H1 (cell line): ENCODE data around the gene ABCA1. TPM values are rescaled to one million over a fixed set of nuclear protein-coding genes. Genes with fewer than 3 reads are reported as not detected.

Experiments used
- CTCF ChIA-PET: fragments of 300-600 bp; sonication (Branson Sonifier 250); formaldehyde crosslinking; loops from one replicate; lab custom pipeline; 2021; ENCODE audit not compliant: partially characterized antibody; lab: Charles Lee
- POLR2A ChIA-PET: fragments of 300-600 bp; sonication (Branson Sonifier 250); formaldehyde crosslinking; loops from one replicate; lab custom pipeline; 2021; ENCODE audit warnings: inconsistent platforms; ENCODE audit not compliant: partially characterized antibody; lab: Charles Lee
- DNase-seq, 2 experiments: peaks; one replicate each; pipeline versions ENCODE4 v3.0.0 to v3.0.0-alpha.2; 2010 to 2022; ENCODE audit warnings: low spot score in 2 of 2, low read depth in 1 of 2, mixed read lengths in 1 of 2
- FAIRE-seq: peaks from 2 replicates; lab custom pipeline; 2011; peaks lifted over from hg19 to GRCh38; lab: Jason Lieb, UNC
- H2AFZ ChIP-seq: 2 replicates; pipeline ENCODE4 v1.8.1; 2012; ENCODE audit warnings: low read length, inconsistent platforms
- H2AK5ac ChIP-seq: 2 replicates; pipeline ENCODE4 v1.6.1; 2013; ENCODE audit warnings: low read depth, low read length
- H2BK120ac ChIP-seq: replicated peaks from 2 replicates; pipeline ENCODE3; 2013; ENCODE audit warnings: low read depth, low read length, inconsistent platforms
- H2BK12ac ChIP-seq: 2 replicates; pipeline ENCODE4 v1.6.1; 2013; ENCODE audit warnings: low read depth, low read length
- H2BK15ac ChIP-seq: 2 replicates; pipeline ENCODE4 v1.6.1; 2013; ENCODE audit warnings: low read length
- H2BK20ac ChIP-seq: 2 replicates; pipeline ENCODE4 v1.6.1; 2013; ENCODE audit warnings: low read length
- H2BK5ac ChIP-seq: 2 replicates; pipeline ENCODE4 v1.6.1; 2013; ENCODE audit warnings: low read depth, low read length
- H3K14ac ChIP-seq: 2 replicates; pipeline ENCODE4 v1.6.1; 2013; ENCODE audit warnings: inconsistent platforms; ENCODE audit not compliant: insufficient read length
- H3K18ac ChIP-seq: 2 replicates; pipeline ENCODE4 v1.6.1; 2013; ENCODE audit warnings: low read length; ENCODE audit errors: extremely low read depth
- H3K23ac ChIP-seq: 2 replicates; pipeline ENCODE4 v1.6.1; 2013; ENCODE audit warnings: inconsistent platforms; ENCODE audit not compliant: insufficient read length
- H3K23me2 ChIP-seq: 2 replicates; pipeline ENCODE4 v1.6.1; 2013; ENCODE audit warnings: low read depth, low read length
- H3K27ac ChIP-seq: 2 replicates; pipeline ENCODE4 v1.6.1; 2011; ENCODE audit warnings: low read depth, low read length, inconsistent platforms
- H3K27me3 ChIP-seq, 4 experiments: replicated peaks in 1 of 4; 1 replicate in 1 of 4; 2 replicates in 3 of 4; pipeline versions ENCODE4 v1.6.1 to v1.8.1; 2011 to 2013; ENCODE audit warnings: low read length in 3 of 4, mild to moderate bottlenecking in 3 of 4, inconsistent platforms in 2 of 4, mixed read lengths in 2 of 4, moderate library complexity in 1 of 4; ENCODE audit not compliant: control insufficient read depth in 3 of 4, insufficient read depth in 3 of 4; ENCODE audit errors: extremely low read depth in 1 of 4
- H3K36me3 ChIP-seq, 4 experiments: 2 replicates each; pipeline versions ENCODE4 v1.6.1 to v1.8.1; 2011 to 2013; ENCODE audit warnings: mild to moderate bottlenecking in 4 of 4, low read length in 3 of 4, moderate library complexity in 2 of 4, control low read depth in 1 of 4, inconsistent platforms in 1 of 4; ENCODE audit not compliant: insufficient read depth in 4 of 4, control insufficient read depth in 2 of 4
- H3K4ac ChIP-seq: replicated peaks from 2 replicates; pipeline ENCODE3; 2013; ENCODE audit warnings: low read length, low read depth, mixed read lengths, inconsistent platforms; ENCODE audit not compliant: insufficient read length
- H3K4me1 ChIP-seq, 4 experiments: replicated peaks in 1 of 4; 1 replicate in 1 of 4; 2 replicates in 3 of 4; pipeline versions ENCODE4 v1.6.1 to v1.8.1; 2011 to 2013; ENCODE audit warnings: low read length in 3 of 4, inconsistent platforms in 2 of 4, mixed read lengths in 1 of 4; ENCODE audit not compliant: insufficient read depth in 4 of 4, control insufficient read depth in 3 of 4
- H3K4me2 ChIP-seq, 2 experiments: 2 replicates each; pipeline versions ENCODE4 v1.6.1 to v1.8.1; 2011 to 2013; ENCODE audit warnings: low read depth in 2 of 2, low read length in 2 of 2, control low read depth in 1 of 2, inconsistent platforms in 1 of 2, mild to moderate bottlenecking in 1 of 2; ENCODE audit not compliant: insufficient read depth in 1 of 2
- H3K4me3 ChIP-seq, 4 experiments: fragments of 200-600, 300-600 bp in 1 of 4; sonication (generic), shearing (Covaris generic), sonication (Bioruptor Twin) in 1 of 4; 2 replicates each; pipeline versions ENCODE4 v1.5.1 to v1.8.1; 2011 to 2016; ENCODE audit warnings: low read length in 4 of 4, low read depth in 3 of 4, control low read depth in 2 of 4, inconsistent platforms in 2 of 4, mild to moderate bottlenecking in 2 of 4, mixed read lengths in 1 of 4, moderate library complexity in 1 of 4; ENCODE audit not compliant: insufficient read depth in 2 of 4; ENCODE audit errors: extremely low read depth in 1 of 4
- H3K56ac ChIP-seq: replicated peaks from 2 replicates; pipeline ENCODE3; 2013; ENCODE audit warnings: low read depth, mild to moderate bottlenecking, mixed read lengths, low read length, inconsistent platforms; ENCODE audit not compliant: insufficient read length
- H3K79me1 ChIP-seq: 2 replicates; pipeline ENCODE4 v1.6.1; 2013; ENCODE audit warnings: low read depth, low read length, control low read depth
- H3K79me2 ChIP-seq, 2 experiments: 2 replicates each; pipeline versions ENCODE4 v1.6.1 to v1.8.1; 2012 to 2013; ENCODE audit warnings: low read length in 2 of 2, mild to moderate bottlenecking in 2 of 2, inconsistent platforms in 1 of 2; ENCODE audit not compliant: insufficient read depth in 2 of 2, control insufficient read depth in 1 of 2
- H3K9ac ChIP-seq, 4 experiments: replicated peaks in 1 of 4; 1 replicate in 1 of 4; 2 replicates in 3 of 4; pipeline versions ENCODE4 v1.6.1 to v1.8.1; 2011 to 2013; ENCODE audit warnings: low read depth in 3 of 4, low read length in 3 of 4, control low read depth in 2 of 4, mild to moderate bottlenecking in 2 of 4, moderate library complexity in 2 of 4, inconsistent platforms in 1 of 4; ENCODE audit errors: extremely low read depth in 1 of 4
- H3K9me3 ChIP-seq, 2 experiments: 2 replicates each; pipeline versions ENCODE4 v1.6.1 to v1.8.1; 2012 to 2013; ENCODE audit warnings: mild to moderate bottlenecking in 2 of 2, moderate library complexity in 2 of 2, control low read depth in 1 of 2, inconsistent platforms in 1 of 2, low read depth in 1 of 2, low read length in 1 of 2, mixed read lengths in 1 of 2; ENCODE audit not compliant: insufficient read depth in 2 of 2
- H4K20me1 ChIP-seq, 2 experiments: replicated peaks in 1 of 2; 2 replicates each; pipeline versions ENCODE3 to v1.8.1; 2011 to 2013; ENCODE audit warnings: inconsistent platforms in 2 of 2, low read length in 2 of 2, mild to moderate bottlenecking in 1 of 2; ENCODE audit not compliant: insufficient read depth in 2 of 2, control insufficient read depth in 1 of 2
- H4K5ac ChIP-seq: 2 replicates; pipeline ENCODE4 v1.6.1; 2013; ENCODE audit warnings: low read length, low read depth, mixed read lengths, inconsistent platforms; ENCODE audit not compliant: insufficient read length
- H4K8ac ChIP-seq: 2 replicates; pipeline ENCODE4 v1.8.0; 2013; ENCODE audit warnings: mild to moderate bottlenecking, moderate library complexity, low read length, inconsistent platforms; ENCODE audit not compliant: insufficient read depth; ENCODE audit errors: extremely low read depth
- H4K91ac ChIP-seq: replicated peaks from 2 replicates; pipeline ENCODE3; 2013; ENCODE audit warnings: low read length, mixed read lengths, inconsistent platforms; ENCODE audit not compliant: insufficient read length
- ASH2L ChIP-seq: fragments of 200-600, 300-600 bp; sonication (generic); IDR thresholded peaks from one replicate; pipeline ENCODE4 v1.7.1; 2017; ENCODE audit warnings: low read length
- BRCA1 ChIP-seq: IDR thresholded peaks from 2 replicates; pipeline ENCODE4 v1.6.1; 2012; ENCODE audit warnings: low read depth, low read length, improper control_type of control experiment
- FOSL1 ChIP-seq: IDR thresholded peaks from 2 replicates; pipeline ENCODE4 v1.6.1; 2011; ENCODE audit warnings: mild to moderate bottlenecking, low read depth, low read length, moderate library complexity; ENCODE audit not compliant: insufficient read depth
- GABPA ChIP-seq: IDR thresholded peaks from 2 replicates; pipeline ENCODE4 v1.6.1; 2011; ENCODE audit warnings: mild to moderate bottlenecking, low read length, moderate library complexity, borderline replicate concordance; ENCODE audit not compliant: insufficient read depth
- HDAC2 ChIP-seq, 2 experiments: fragments of 300-600 bp in 1 of 2; sonication (generic) in 1 of 2; IDR thresholded peaks; 2 replicates each; pipeline ENCODE4 v1.6.1; 2011 to 2012; ENCODE audit warnings: low read depth in 2 of 2, low read length in 2 of 2, mild to moderate bottlenecking in 2 of 2, moderate library complexity in 2 of 2, borderline replicate concordance in 1 of 2, inconsistent platforms in 1 of 2
- RFX5 ChIP-seq: IDR thresholded peaks from 2 replicates; pipeline ENCODE4 v1.6.1; 2011; ENCODE audit warnings: low read depth, low read length, improper control_type of control experiment, borderline replicate concordance
- RXRA ChIP-seq: IDR thresholded peaks from 2 replicates; pipeline ENCODE4 v1.6.1; 2011; ENCODE audit warnings: low read depth, mild to moderate bottlenecking, low read length, moderate library complexity; ENCODE audit not compliant: insufficient read depth
- SIRT6 ChIP-seq: IDR thresholded peaks from one replicate; pipeline ENCODE4 v1.7.1; 2012; ENCODE audit warnings: low read length, inconsistent platforms
- SP1 ChIP-seq: IDR thresholded peaks from 2 replicates; pipeline ENCODE4 v1.6.1; 2011; ENCODE audit warnings: low read depth, low read length
- TAF7 ChIP-seq: optimal IDR thresholded peaks from 2 replicates; pipeline ENCODE3; 2011; ENCODE audit warnings: low read depth, mild to moderate bottlenecking, inconsistent platforms, low read length, moderate library complexity, borderline replicate concordance
- WGBS, 2 experiments: shearing (Covaris generic) in 1 of 2; methylation state at CpG; one replicate each; pipeline versions ENCODE4 v1.1.6 to v1.1.7; 2013 to 2015; ENCODE audit warnings: low lambda C conversion rate in 2 of 2, mixed read lengths in 2 of 2, inconsistent platforms in 1 of 2, low coverage in 1 of 2, missing lambda C conversion rate in 1 of 2; ENCODE audit not compliant: insufficient replicate concordance in 2 of 2, insufficient coverage in 1 of 2, insufficient read length in 1 of 2; ENCODE audit errors: extremely low coverage in 1 of 2, missing lambda C conversion rate in 1 of 2; 5-methylcytosine and 5-hydroxymethylcytosine counted together
- polyA plus RNA-seq, 7 experiments: library from polyadenylated mRNA; depleted of rRNA in 3 of 7; stranded (reverse) in 5 of 7; unstranded in 2 of 7; fragments of >200 nt in 5 of 7; fragments of 200-250 nt in 2 of 7; gene quantifications; 1 replicate in 5 of 7; 2 replicates in 1 of 7; 4 replicates in 1 of 7; pipeline versions ENCODE4 v1.2.1 to v1.2.3, GENCODE V29; 2011 to 2013; ENCODE audit warnings: missing spikeins in 2 of 7, mixed read lengths in 2 of 7
- total RNA-seq: library from RNA; stranded (reverse); fragmentation: NEBNext Ultra II Directional; extraction: Animal tissue kit (Norgen Biotek cat#: 25700); gene quantifications from 2 replicates; pipeline ENCODE4 v1.2.1, GENCODE V29; 2021
- TF ChIP-seq, protein P1 (sequence below), 3 experiments: IDR thresholded peaks; 1 replicate in 2 of 3; 2 replicates in 1 of 3; pipeline versions ENCODE4 v1.5.1 to v1.6.1; 2011; ENCODE audit warnings: low read length in 3 of 3, mild to moderate bottlenecking in 3 of 3, inconsistent platforms in 2 of 3, low read depth in 1 of 3, moderate library complexity in 1 of 3; ENCODE audit not compliant: insufficient read depth in 1 of 3; ENCODE audit errors: control extremely low read depth in 1 of 3

The ABCA1 gene
- total and polyA plus RNA-seq, 2 of the 8 experiments (the other 6 are each of a cell fraction or from before 2014, with no cell fraction given), result 6.9 to 7.8 TPM

DNA sequence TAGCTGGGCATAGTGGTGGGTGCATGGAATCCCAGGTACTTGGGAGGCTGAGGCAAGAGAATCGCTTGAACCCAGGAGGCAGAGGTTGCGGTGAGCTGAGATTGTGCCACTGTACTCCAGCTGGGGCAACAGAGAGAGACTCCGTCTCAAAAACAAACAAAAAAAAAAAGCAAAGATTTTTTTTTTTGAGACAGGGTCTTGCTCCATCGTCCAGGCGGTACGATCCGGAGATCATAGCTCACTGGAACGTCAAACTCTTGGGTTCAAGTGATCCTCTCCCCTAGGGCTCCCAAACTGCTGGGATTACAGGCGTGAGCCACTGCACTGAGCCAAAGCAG lies 37.6 kb downstream of the ABCA1 start:
- no peak overlapping the region for H2BK5ac ChIP-seq
- H3K18ac ChIP-seq, result no peak overlapping the region
- no peaks in the 10 kb centered on the region for H3K79me1 ChIP-seq
- no peak overlapping the region for H3K14ac ChIP-seq
- WGBS, 2 experiments, result 96% methylated on average over 9 of the region's 9 CpGs; no CpG with 5 or more reads in 1 of the 2 experiments
- H3K23me2 ChIP-seq, result no peaks in the 10 kb centered on the region
- TF ChIP-seq RXRA (no peak), GABPA (no peak), SP1 (no peak), RFX5 (no peak), ASH2L (no peak), BRCA1 (no peak), FOSL1 (no peak), HDAC2 (IDR thresholded peaks at IDR 0.05; ENCODE audit: borderline replicate concordance in 1 of 2, low read depth in 2 of 2, low read length in 2 of 2) (no peak), TAF7 (no peak), SIRT6 (no peak)
- TF ChIP-seq, protein P1, sequence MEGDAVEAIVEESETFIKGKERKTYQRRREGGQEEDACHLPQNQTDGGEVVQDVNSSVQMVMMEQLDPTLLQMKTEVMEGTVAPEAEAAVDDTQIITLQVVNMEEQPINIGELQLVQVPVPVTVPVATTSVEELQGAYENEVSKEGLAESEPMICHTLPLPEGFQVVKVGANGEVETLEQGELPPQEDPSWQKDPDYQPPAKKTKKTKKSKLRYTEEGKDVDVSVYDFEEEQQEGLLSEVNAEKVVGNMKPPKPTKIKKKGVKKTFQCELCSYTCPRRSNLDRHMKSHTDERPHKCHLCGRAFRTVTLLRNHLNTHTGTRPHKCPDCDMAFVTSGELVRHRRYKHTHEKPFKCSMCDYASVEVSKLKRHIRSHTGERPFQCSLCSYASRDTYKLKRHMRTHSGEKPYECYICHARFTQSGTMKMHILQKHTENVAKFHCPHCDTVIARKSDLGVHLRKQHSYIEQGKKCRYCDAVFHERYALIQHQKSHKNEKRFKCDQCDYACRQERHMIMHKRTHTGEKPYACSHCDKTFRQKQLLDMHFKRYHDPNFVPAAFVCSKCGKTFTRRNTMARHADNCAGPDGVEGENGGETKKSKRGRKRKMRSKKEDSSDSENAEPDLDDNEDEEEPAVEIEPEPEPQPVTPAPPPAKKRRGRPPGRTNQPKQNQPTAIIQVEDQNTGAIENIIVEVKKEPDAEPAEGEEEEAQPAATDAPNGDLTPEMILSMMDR (IDR thresholded peaks at IDR 0.05; ENCODE audit: control extremely low read depth in 1 of 3, insufficient read depth in 1 of 3, low read depth in 1 of 3, low read length in 3 of 3), result no peak
- no peak overlapping the region for H3K27ac ChIP-seq
- H3K79me2 ChIP-seq, result no peaks in the 10 kb centered on the region
- no peak overlapping the region for H3K9ac ChIP-seq
- H2BK15ac ChIP-seq, result no peak overlapping the region
- H3K4me1 ChIP-seq, result peaks cover 0 to 20% (median 11%) of the 10 kb centered on the region in 4 experiments; a peak in 6 of 7 replicates
- no peak overlapping the region for H4K91ac ChIP-seq
- no peak overlapping the region for H2BK120ac ChIP-seq
- H4K20me1 ChIP-seq, result no peaks in the 10 kb centered on the region
- ChIA-PET POLR2A (no interaction called here), CTCF (interaction anchor here (1.0 kb wide), 1 partner anchor 14 kb away, joined by 3 read pairs; no protein-coding TSS in a partner anchor)
- no peak overlapping the region for H3K4me3 ChIP-seq
- FAIRE-seq, result no peak
- no peak overlapping the region for H3K4ac ChIP-seq
- H3K27me3 ChIP-seq, result no peaks in the 10 kb centered on the region
- no peak overlapping the region for H3K56ac ChIP-seq
- no peak overlapping the region for H2BK20ac ChIP-seq
- H2BK12ac ChIP-seq, result no peak overlapping the region
- no peak for DNase-seq
- no peak overlapping the region for H2AK5ac ChIP-seq
- no peak overlapping the region for H2AFZ ChIP-seq
- no peak overlapping the region for H4K5ac ChIP-seq
- H3K9me3 ChIP-seq, result no peaks in the 10 kb centered on the region
- H4K8ac ChIP-seq, result no peak overlapping the region
- peaks cover 0 to 11% (median 0%) of the 10 kb centered on the region in 4 experiments; a peak in 1 of 8 replicates for H3K36me3 ChIP-seq
- H3K23ac ChIP-seq, result no peak overlapping the region
- no peak overlapping the region for H3K4me2 ChIP-seq
